ENCODE results near the gene CD300E. TPM values are rescaled to one million over a fixed set of nuclear protein-coding genes. Genes with fewer than 3 reads are reported as not detected.
A peak's percentile ranks its signal among the peaks of the same experiment; 100 is the strongest.

The CD300E gene
- total RNA-seq, 2 experiments from 2014 or later: 0.93 to 0.98 TPM

- peak overlapping the region in 1 of 2 donors; percentile 18 for H3K27ac ChIP-seq (ENCODE audit: low read depth in 1 of 2, low read length in 2 of 2)
- no peaks in the 10 kb centered on the region for H3K36me3 ChIP-seq (ENCODE audit: insufficient read depth, low read length)
- intact Hi-C loops (cut with DNase I, micrococcal nuclease): loop anchor here in 1 of 2 experiments (10.0 kb wide), 1 partner anchor 268 kb away; no protein-coding TSS in a partner anchor
- no peak for TF ChIP-seq CTCF (IDR thresholded peaks at IDR 0.05)
- no peaks in the 10 kb centered on the region for H3K36me3 Mint-ChIP-seq (ENCODE audit: low read depth)
- H3K9me3 Mint-ChIP-seq: no peaks in the 10 kb centered on the region
- CTCF ChIA-PET: no interaction called here
- POLR2A ChIA-PET: no interaction called here
- peaks cover 10% of the 10 kb centered on the region for H3K4me1 Mint-ChIP-seq (ENCODE audit: low read depth)
- ATAC-seq (ENCODE audit: poor library complexity) (no peak), DNase-seq (no peak)
- no peak overlapping the region for H3K4me3 ChIP-seq (ENCODE audit: low read length)
- peaks cover 0 to under 1% of the 10 kb centered on the region in 2 experiments for H3K9me3 ChIP-seq (ENCODE audit: control insufficient read depth in 1 of 2, insufficient read depth in 1 of 2, low read length in 2 of 2)
- H3K4me3 Mint-ChIP-seq: no peak overlapping the region
- H3K27me3 Mint-ChIP-seq: peaks cover 47% of the 10 kb centered on the region
- H3K27me3 ChIP-seq (ENCODE audit: control insufficient read depth in 1 of 2, insufficient read depth in 2 of 2, low read length in 2 of 2): peaks cover 0 to 19% of the 10 kb centered on the region in 2 experiments
- H3K4me1 ChIP-seq (ENCODE audit: insufficient read depth, low read length): peaks cover 21% of the 10 kb centered on the region
- H3K27ac Mint-ChIP-seq: no peak overlapping the region
Measured at GRCh38 chr17:74642556-74642955, 19.0 kb upstream of the CD300E start.

GRCh38 chr17:74641958-74642298 lies 18.4 kb upstream of the CD300E start:
- POLR2A ChIA-PET: no interaction called here
- CTCF ChIA-PET: no interaction called here
- no peak overlapping the region for H3K27ac Mint-ChIP-seq
- peaks cover 0 to 19% of the 10 kb centered on the region in 2 experiments for H3K27me3 ChIP-seq (ENCODE audit: control insufficient read depth in 1 of 2, insufficient read depth in 2 of 2, low read length in 2 of 2)
- no peak for ATAC-seq (ENCODE audit: poor library complexity)
- H3K27me3 Mint-ChIP-seq: peaks cover 47% of the 10 kb centered on the region
- H3K4me3 ChIP-seq (ENCODE audit: low read length): no peak overlapping the region
- no peaks in the 10 kb centered on the region for H3K9me3 ChIP-seq (ENCODE audit: control insufficient read depth in 1 of 2, insufficient read depth in 1 of 2, low read length in 2 of 2)
- no peaks in the 10 kb centered on the region for H3K9me3 Mint-ChIP-seq
- no peak for DNase-seq
- intact Hi-C loops (cut with DNase I, micrococcal nuclease): loop anchor here in 1 of 2 experiments (10.0 kb wide), 1 partner anchor 267 kb away; no protein-coding TSS in a partner anchor
- H3K27ac ChIP-seq (ENCODE audit: low read depth in 1 of 2, low read length in 2 of 2): peak overlapping the region in 1 of 2 donors; percentile 18
- H3K36me3 ChIP-seq (ENCODE audit: insufficient read depth, low read length): no peaks in the 10 kb centered on the region
- peaks cover 10% of the 10 kb centered on the region for H3K4me1 Mint-ChIP-seq (ENCODE audit: low read depth)
- H3K4me1 ChIP-seq (ENCODE audit: insufficient read depth, low read length): peaks cover 21% of the 10 kb centered on the region
- H3K36me3 Mint-ChIP-seq (ENCODE audit: low read depth): no peaks in the 10 kb centered on the region
- no peak for TF ChIP-seq CTCF (IDR thresholded peaks at IDR 0.05)
- no peak overlapping the region for H3K4me3 Mint-ChIP-seq

- ATAC-seq (ENCODE audit: poor library complexity): no peak
Measured at GRCh38 chr17:74641224-74641957, 17.9 kb upstream of the CD300E start.

More at GRCh38 chr17:74641224-74641957, 17.9 kb upstream of the CD300E start:
- Mint-ChIP-seq H3K36me3 (ENCODE audit: low read depth) (no peaks in the 10 kb centered on the region), H3K9me3 (no peaks in the 10 kb centered on the region), H3K4me1 (ENCODE audit: low read depth) (peaks cover 10% of the 10 kb centered on the region), H3K4me3 (no peak overlapping the region), H3K27ac (no peak overlapping the region), H3K27me3 (peaks cover 46% of the 10 kb centered on the region)
- Histone ChIP-seq H3K4me3 (ENCODE audit: low read length) (no peak overlapping the region), H3K27me3 (ENCODE audit: control insufficient read depth in 1 of 2, insufficient read depth in 2 of 2, low read length in 2 of 2) (peaks cover 0 to 19% of the 10 kb centered on the region in 2 experiments), H3K36me3 (ENCODE audit: insufficient read depth, low read length) (no peaks in the 10 kb centered on the region), H3K27ac (ENCODE audit: low read depth in 1 of 2, low read length in 2 of 2) (no peak overlapping the region), H3K4me1 (ENCODE audit: insufficient read depth, low read length) (peaks cover 21% of the 10 kb centered on the region), H3K9me3 (ENCODE audit: control insufficient read depth in 1 of 2, insufficient read depth in 1 of 2, low read length in 2 of 2) (no peaks in the 10 kb centered on the region)
- no peak for TF ChIP-seq CTCF (IDR thresholded peaks at IDR 0.05)
- ChIA-PET POLR2A (no interaction called here), CTCF (no interaction called here)
- intact Hi-C loops (cut with DNase I, micrococcal nuclease): loop anchor here in 1 of 2 experiments (10.0 kb wide), 1 partner anchor 267 kb away; no protein-coding TSS in a partner anchor
- DNase-seq: peak in 3 of 14 experiments; percentile 27 to 57 (median 42)

Data from CD4-positive, alpha-beta T cell (primary cell).